ENCODE results near the gene MRFAP1L1.

DNA sequence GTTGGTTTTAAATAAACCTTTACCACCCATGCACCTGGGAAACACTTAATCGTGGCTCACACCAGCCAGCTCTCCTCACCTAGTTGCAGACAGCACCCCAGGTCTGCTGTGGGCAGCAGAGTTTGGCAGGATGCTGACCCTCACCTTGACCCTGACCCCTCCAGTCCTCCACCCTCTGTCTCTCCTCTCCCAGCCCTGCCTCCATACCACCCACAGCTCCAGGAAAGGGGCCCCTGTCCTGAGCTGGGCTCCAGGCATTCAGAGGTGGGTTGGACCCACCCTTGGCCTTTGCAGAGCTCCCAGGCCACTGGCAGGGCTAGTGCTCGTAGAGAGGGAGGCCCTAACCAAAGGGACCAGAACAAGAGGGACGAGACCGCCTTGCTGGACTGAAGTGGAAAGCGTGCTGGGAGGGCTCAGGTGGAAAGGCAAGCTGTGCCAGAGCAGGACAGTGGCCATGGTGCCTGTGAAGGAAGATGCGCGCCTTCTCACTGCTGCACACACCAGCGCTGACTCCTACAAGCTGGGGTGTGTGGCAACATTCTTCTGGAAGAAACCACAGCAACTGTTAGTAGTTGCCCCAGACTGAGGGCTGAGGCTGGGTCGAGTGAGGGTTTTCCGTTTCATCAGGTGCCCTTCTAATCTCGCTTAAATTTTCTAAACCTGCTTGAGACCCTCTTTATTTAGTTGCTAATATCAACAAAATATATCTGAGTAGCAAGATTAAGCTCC lies 26.6 kb downstream of the MRFAP1L1 start:
- TF ChIP-seq, protein P1, sequence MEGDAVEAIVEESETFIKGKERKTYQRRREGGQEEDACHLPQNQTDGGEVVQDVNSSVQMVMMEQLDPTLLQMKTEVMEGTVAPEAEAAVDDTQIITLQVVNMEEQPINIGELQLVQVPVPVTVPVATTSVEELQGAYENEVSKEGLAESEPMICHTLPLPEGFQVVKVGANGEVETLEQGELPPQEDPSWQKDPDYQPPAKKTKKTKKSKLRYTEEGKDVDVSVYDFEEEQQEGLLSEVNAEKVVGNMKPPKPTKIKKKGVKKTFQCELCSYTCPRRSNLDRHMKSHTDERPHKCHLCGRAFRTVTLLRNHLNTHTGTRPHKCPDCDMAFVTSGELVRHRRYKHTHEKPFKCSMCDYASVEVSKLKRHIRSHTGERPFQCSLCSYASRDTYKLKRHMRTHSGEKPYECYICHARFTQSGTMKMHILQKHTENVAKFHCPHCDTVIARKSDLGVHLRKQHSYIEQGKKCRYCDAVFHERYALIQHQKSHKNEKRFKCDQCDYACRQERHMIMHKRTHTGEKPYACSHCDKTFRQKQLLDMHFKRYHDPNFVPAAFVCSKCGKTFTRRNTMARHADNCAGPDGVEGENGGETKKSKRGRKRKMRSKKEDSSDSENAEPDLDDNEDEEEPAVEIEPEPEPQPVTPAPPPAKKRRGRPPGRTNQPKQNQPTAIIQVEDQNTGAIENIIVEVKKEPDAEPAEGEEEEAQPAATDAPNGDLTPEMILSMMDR (IDR thresholded peaks at IDR 0.05): no peak
- TF ChIP-seq EZH2 (IDR thresholded peaks at IDR 0.05; ENCODE audit: borderline replicate concordance, insufficient read depth, low read depth, low read length, poor library complexity, severe bottlenecking): no peak
